HG03159 (cell line): ENCODE data around the gene ZNF195.
"Not testable (repeated sequence)": the region's sequence is repeated elsewhere in the genome, so short reads cannot be mapped to it uniquely, and the experiment has no call there.

Experiments
- ATAC-seq: cut with Tn5 transposase; IDR thresholded peaks from one replicate; pipeline ENCODE4 v1.9.1; 2021; ENCODE audit warnings: mild to moderate bottlenecking, moderate library complexity; ENCODE audit not compliant: unreplicated experiment

ZNF195 gene

DNA sequence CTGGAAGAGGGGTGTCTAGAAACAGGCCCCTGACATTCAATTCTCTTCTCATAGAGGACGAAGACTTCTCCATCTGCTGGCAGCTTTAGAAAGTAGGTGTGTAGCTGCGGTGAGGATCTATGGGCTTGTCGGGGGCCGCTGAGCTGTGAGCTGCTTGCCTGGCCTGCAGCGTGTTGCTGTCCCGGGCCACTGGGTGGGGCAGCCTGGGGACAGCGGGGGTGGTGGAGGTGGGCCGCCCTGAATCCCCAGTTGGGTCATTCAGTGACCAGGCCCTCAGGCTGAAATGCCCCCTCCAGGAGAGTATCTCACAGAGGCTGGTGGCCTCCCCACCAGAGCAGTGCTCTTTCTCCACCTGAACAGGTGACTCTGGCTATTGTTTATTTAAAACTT is 23.9 kb upstream of the ZNF195 start:
- not testable (repeated sequence) for ATAC-seq

GRCh38 chr11:3402181-3402860 is 23.4 kb upstream of the ZNF195 start:
- ATAC-seq, result not testable (repeated sequence)

GRCh38 chr11:3401052-3401451 is 22.1 kb upstream of the ZNF195 start:
- ATAC-seq, result not testable (repeated sequence)

DNA sequence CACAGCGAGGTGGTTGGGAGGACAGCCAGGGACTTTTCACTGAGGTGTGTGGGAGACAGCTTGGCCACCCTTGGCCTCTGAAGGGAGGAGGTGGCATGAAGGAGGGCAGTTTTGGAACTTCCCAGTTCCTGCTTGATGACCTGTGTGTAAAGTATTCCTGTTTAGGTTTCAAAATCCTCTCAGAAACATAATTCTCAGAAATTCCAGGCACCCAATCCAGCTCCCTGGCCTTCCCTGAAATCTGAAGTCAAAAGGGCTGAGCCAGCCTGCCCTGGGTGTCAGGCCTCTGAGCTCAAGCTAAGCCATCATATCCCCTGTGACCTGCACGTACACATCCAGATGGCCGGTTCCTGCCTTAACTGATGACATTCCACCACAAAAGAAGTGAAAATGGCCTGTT is 19.6 kb upstream of the ZNF195 start:
- ATAC-seq, result not testable (repeated sequence)

DNA sequence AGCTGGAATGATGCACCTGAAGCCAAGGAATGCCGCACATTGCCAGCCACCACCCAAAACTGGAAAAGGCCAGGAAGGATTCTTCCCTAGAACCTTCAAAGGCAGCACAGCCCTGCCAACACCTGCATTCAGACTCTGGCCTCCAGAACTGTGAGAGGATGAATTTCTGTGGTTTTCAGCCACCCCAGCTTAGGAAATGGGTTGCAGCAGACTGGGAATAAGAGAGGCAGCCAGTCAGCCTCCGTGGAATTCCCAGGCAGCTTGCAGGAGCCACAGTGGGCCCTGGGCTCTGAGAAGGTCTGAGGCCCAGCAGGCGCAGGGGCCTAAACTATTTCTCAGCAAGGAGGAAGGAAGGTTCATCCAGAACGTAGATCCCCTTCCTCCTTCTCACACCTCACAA is 19.2 kb upstream of the ZNF195 start:
- ATAC-seq, result not testable (repeated sequence)

GRCh38 chr11:3397210-3397609 is 18.3 kb upstream of the ZNF195 start:
- not testable (repeated sequence) for ATAC-seq

DNA sequence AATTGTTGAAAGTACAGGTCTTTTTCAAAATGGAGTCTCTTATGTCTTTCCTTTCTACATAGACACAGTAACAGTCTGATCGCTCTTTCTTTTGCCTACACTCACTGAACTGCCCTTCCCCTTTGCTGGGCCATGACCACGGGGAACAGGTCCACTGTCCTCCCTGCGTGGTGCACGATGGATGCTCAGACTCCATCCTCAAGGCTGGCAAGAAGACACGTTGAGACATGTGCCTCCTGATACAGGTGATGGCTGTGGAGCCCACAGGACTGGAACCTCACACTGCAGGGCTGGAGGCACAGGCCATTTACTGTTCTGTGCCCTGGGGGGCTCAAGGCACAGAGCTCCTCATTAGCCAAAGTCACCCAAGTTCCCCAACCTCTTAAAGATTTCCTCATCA is 16.5 kb upstream of the ZNF195 start:
- not testable (repeated sequence) for ATAC-seq

DNA sequence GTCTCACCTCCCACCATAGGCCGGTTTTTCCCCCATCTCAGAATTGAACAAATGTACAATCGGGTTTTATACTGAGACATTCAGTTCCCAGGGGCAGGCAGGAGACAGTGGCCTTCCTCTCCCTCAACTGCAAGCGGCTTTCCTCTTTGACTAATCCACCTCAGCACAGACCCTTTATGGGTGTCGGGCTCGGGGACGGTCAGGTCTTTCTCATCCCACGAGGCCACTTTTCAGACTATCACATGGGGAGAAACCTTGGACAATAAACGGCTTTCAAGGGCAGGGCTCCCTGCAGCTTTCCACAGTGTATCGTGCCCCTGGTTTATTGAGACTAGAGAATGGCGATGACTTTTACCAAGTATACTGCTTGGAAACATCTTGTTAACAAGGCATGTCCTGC is 16.0 kb upstream of the ZNF195 start:
- not testable (repeated sequence) for ATAC-seq

GRCh38 chr11:3393450-3393849 is 14.5 kb upstream of the ZNF195 start:
- not testable (repeated sequence) for ATAC-seq

- no peak for ATAC-seq
These were observed 3.8 kb upstream of the ZNF195 start for GRCh38 chr11:3382613-3383285.

- ATAC-seq, result no peak
These were observed 2.8 kb upstream of the ZNF195 start for GRCh38 chr11:3381794-3382193.

DNA sequence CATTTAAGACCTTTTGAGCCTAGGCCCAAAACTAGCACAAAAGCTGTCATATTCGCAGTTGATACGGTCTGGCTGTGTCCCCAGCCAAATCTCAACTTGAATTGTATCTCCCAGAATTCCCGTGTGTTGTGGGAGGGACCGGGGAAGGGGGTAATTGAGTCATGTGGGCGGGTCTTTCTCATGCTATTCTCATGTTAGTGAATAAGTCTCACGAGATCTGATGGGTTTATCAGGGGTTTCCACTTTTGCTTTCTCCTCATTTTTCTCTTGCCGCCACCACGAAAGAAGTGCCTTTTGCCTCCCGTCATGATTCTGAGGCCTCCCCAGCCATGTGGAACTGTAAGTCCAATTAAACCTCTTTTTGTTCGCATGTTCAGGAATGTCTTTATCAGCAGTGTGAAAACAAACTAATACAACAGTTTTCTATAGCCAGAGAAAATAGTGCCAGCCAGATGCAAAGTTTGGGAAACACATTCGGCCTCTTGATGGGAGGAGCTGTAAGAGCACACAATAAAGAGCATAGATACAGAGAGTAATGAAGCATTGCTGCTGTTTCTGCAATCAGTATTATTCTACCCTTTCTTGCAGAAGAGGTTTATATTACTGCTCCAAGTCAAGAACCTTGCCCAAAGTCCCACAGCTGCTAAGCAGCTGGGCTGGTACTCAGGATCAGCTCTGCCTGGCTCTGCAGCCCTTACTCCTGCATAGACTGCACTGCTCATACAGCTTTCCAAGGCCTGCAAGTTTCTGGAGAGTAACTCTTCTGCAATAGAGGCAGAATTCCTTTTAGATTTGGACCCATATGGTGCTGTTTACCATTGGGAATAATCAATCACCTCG is 2.0 kb upstream of the ZNF195 start:
- no peak for ATAC-seq

- ATAC-seq, result no peak
These were observed 3.4 kb downstream of the ZNF195 start for GRCh38 chr11:3375552-3375951.

DNA sequence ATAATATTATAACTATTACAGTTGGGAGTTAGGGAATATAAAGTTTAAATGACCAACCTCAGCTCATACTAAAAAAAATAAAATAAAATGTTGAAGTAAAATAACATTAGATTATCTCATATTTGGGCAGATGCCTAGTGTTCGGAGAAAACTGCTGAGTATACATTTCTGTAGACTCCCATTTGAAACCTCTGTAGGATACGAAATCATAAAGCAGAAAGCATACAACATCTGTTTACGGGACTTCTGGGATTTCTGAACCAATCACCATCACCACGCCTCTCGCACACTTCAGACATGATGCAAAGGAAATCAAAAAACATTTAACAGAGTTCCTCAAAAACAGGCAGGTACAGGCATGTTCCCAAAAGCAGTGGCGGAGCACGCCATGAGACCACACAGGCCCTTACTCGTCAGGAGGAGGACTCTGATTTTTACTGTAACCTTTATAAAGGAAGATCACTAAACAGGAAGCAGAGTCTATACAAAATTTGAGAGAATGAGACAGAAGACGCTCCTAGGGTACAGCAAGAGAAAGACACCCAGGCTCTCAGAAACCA is 8.6 kb downstream of the ZNF195 start:
- ATAC-seq, result no peak

GRCh38 chr11:3369366-3369765 is 9.6 kb downstream of the ZNF195 start:
- no peak for ATAC-seq

- ATAC-seq, result no peak
These were observed 10.7 kb downstream of the ZNF195 start for GRCh38 chr11:3368199-3368598.

DNA sequence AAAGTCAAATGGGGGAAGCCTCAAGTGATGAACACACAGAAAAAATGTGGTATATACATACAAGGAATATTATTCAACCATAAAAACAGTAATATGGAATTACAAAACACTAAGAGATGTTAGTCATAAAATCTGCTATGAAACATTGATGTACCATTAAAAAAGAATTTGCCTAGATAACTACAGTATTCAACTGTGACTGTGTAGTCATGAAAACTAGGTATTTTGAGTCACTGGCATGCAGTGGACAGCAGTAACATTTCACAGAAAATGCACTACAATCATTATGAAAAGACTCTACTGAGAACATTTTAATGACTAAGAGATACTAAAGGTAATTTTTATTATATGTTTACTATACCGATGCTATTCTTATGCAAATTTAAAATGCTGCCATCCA is 11.7 kb downstream of the ZNF195 start:
- ATAC-seq, result no peak

- ATAC-seq, result no peak
These were observed 19.7 kb downstream of the ZNF195 start for GRCh38 chr11:3359092-3359824.

DNA sequence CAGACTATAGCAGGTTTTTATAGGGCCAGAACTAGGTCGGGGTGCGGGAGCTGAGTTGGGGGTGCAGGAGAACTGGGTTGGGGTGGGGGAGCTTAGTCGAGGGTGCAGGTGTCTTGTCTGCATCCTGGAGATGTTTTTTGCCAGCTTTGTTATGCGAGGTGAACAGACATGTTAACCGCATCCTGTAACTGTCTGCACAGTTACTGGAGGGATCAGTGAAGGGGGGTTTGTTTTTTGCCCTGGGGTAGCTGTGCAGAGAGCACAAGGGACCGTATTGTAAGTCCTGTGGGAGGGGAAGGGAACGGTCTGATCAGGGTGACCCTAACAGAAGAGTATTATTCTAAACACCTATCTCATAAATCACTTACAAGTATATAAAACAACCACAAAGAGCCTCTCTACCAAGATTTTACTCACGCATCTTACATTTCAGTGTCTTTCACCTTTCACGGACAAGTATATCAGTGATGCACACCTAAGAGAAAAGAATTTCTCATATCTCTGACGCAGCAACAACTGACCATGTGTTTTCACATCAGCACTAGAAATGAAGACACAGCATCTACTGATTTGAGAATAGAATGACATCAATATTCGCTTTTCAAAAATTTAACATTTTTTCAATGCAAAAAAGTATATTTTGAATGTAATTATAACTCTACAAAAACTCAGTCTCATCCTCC is 20.8 kb downstream of the ZNF195 start:
- ATAC-seq, result no peak

DNA sequence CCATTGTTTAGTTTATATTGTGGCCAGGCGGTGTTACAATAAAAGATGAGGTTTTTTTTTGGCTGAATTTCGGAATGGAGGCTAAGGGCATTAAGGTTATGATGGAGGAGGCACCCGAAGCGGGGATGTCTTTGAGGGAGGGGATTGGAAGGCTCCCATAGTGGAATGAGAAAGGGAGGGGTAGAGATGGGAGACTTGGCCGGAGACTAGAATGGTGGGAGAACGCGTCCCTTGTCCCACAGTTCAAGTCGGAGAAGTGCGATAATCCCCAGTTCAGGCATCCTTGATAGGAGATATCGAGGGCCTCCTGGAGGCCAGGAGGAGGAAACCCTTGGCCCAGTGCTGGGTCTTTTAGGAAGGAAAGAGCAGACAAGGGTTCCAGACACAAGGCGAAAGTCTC is 21.6 kb downstream of the ZNF195 start:
- no peak for ATAC-seq
